SK-N-SH (cell line): Measurements from ENCODE around the gene SORBS1. TPM values are rescaled to one million over a fixed set of nuclear protein-coding genes. Genes with fewer than 3 reads are reported as not detected.

Experiments used
- CTCF ChIA-PET: fragments of 300-600, 350-600 bp; formaldehyde crosslinking; extraction: SDS; loops from one replicate; lab custom pipeline; 2021; lab: Yijun Ruan, JAX
- POLR2A ChIA-PET: fragments of 350-600 bp; sonication (Branson Sonifier 250); formaldehyde crosslinking; extraction: SDS; loops from one replicate; lab custom pipeline; 2020; ENCODE audit warnings: antibody characterized with exemption, inconsistent platforms; lab: Yijun Ruan, JAX
- DNase-seq: peaks from one replicate; pipeline ENCODE4 v3.0.0; 2012
- H2AFZ ChIP-seq: fragments of 200-600 bp; sonication (generic); 2 replicates; pipeline ENCODE4 v1.8.1; 2016; ENCODE audit warnings: antibody characterized with exemption, mild to moderate bottlenecking, low read depth
- H3F3A ChIP-seq: fragments of 200-600 bp; sonication (generic); replicated peaks from 2 replicates; pipeline ENCODE3; 2016; ENCODE audit warnings: antibody characterized with exemption, mild to moderate bottlenecking; ENCODE audit not compliant: insufficient read depth
- H3K27ac ChIP-seq, 2 experiments: fragments of 200-500 bp in 1 of 2; fragments of 200-600 bp in 1 of 2; sonication (Bioruptor generic) in 1 of 2; sonication (generic), shearing (Covaris generic) in 1 of 2; 2 replicates each; pipeline versions ENCODE4 v1.5.1 to v1.6.1; 2014 to 2016; ENCODE audit warnings: low read depth in 2 of 2, inconsistent platforms in 1 of 2, low read length in 1 of 2, mild to moderate bottlenecking in 1 of 2, mixed read lengths in 1 of 2
- H3K27me3 ChIP-seq: fragments of 200-600 bp; sonication (generic), shearing (Covaris generic); 2 replicates; pipeline ENCODE4 v1.6.1; 2016; ENCODE audit warnings: mixed run types; ENCODE audit not compliant: insufficient read depth
- H3K36me3 ChIP-seq, 2 experiments: fragments of 200-500 bp in 1 of 2; fragments of 200-600 bp in 1 of 2; sonication (Bioruptor generic) in 1 of 2; sonication (generic) in 1 of 2; replicated peaks in 1 of 2; 2 replicates each; pipeline versions ENCODE3 to v1.5.1; 2014 to 2016; ENCODE audit warnings: low read length in 1 of 2, mild to moderate bottlenecking in 1 of 2; ENCODE audit not compliant: insufficient read depth in 2 of 2, control insufficient read depth in 1 of 2
- H3K4me1 ChIP-seq, 2 experiments: fragments of 200-500 bp in 1 of 2; fragments of 200-600 bp in 1 of 2; sonication (Bioruptor generic) in 1 of 2; sonication (generic), shearing (Covaris generic) in 1 of 2; 2 replicates each; pipeline versions ENCODE4 v1.5.1 to v1.6.1; 2014 to 2016; ENCODE audit warnings: low read depth in 1 of 2, low read length in 1 of 2, mixed run types in 1 of 2; ENCODE audit not compliant: insufficient read depth in 2 of 2, control insufficient read depth in 1 of 2
- H3K4me2 ChIP-seq: fragments of 200-600 bp; sonication (generic), shearing (Covaris generic); 2 replicates; pipeline ENCODE4 v1.6.1; 2017; ENCODE audit warnings: mixed run types
- H3K4me3 ChIP-seq, 2 experiments: fragments of 200-500 bp in 1 of 2; fragments of 200-600 bp in 1 of 2; sonication (Bioruptor generic) in 1 of 2; sonication (generic), shearing (Covaris generic) in 1 of 2; 2 replicates each; pipeline versions ENCODE4 v1.5.1 to v1.8.1; 2014 to 2016; ENCODE audit warnings: low read depth in 2 of 2, inconsistent platforms in 1 of 2, low read length in 1 of 2, mild to moderate bottlenecking in 1 of 2, mixed read lengths in 1 of 2, moderate library complexity in 1 of 2
- H3K79me2 ChIP-seq: fragments of 200-600 bp; sonication (generic); 2 replicates; pipeline ENCODE4 v1.8.1; 2017; ENCODE audit warnings: mild to moderate bottlenecking; ENCODE audit not compliant: insufficient read depth
- H3K9ac ChIP-seq: fragments of 200-600 bp; sonication (generic); 2 replicates; pipeline ENCODE4 v1.6.1; 2017; ENCODE audit warnings: mixed run types
- H3K9me2 ChIP-seq: fragments of 200-600 bp; sonication (generic); 2 replicates; pipeline ENCODE4 v1.6.1; 2017; ENCODE audit warnings: mixed run types
- H3K9me3 ChIP-seq: fragments of 200-600 bp; sonication (generic); 2 replicates; pipeline ENCODE4 v1.6.1; 2017; ENCODE audit warnings: mixed run types, mild to moderate bottlenecking, moderate library complexity
- H4K20me1 ChIP-seq: fragments of 200-600 bp; sonication (generic); 2 replicates; pipeline ENCODE4 v1.6.1; 2017; ENCODE audit warnings: mild to moderate bottlenecking, mixed run types; ENCODE audit not compliant: insufficient read depth
- CTCF ChIP-seq: fragments of 200-600 bp; sonication (generic); IDR thresholded peaks from 2 replicates; pipeline ENCODE4 v1.6.1; 2017; ENCODE audit warnings: antibody characterized with exemption, mild to moderate bottlenecking, moderate library complexity
- FOXM1 ChIP-seq: IDR thresholded peaks from 2 replicates; pipeline ENCODE4 v1.4.0; 2012; ENCODE audit warnings: low read depth, mild to moderate bottlenecking
- GABPA ChIP-seq: IDR thresholded peaks from 2 replicates; pipeline ENCODE4 v1.4.0; 2012; ENCODE audit warnings: low read depth, mild to moderate bottlenecking
- MEF2A ChIP-seq: IDR thresholded peaks from 2 replicates; pipeline ENCODE4 v1.4.0; 2012; ENCODE audit warnings: low read depth, borderline replicate concordance
- MXI1 ChIP-seq: IDR thresholded peaks from 2 replicates; pipeline ENCODE4 v1.6.1; 2012; ENCODE audit warnings: mild to moderate bottlenecking, low read depth, low read length, improper control_type of control experiment
- TAF1 ChIP-seq: IDR thresholded peaks from 2 replicates; pipeline ENCODE4 v1.6.1; 2012; ENCODE audit warnings: low read depth, mild to moderate bottlenecking, low read length, moderate library complexity, borderline replicate concordance
- USF2 ChIP-seq: fragments of 150-350 bp; IDR thresholded peaks from 2 replicates; pipeline ENCODE4 v1.6.1; 2017; ENCODE audit warnings: antibody characterized with exemption, low read length, low read depth, borderline replicate concordance
- WGBS: methylation state at CpG from one replicate; pipeline ENCODE4 v1.1.6; 2017; ENCODE audit warnings: low lambda C conversion rate; 5-methylcytosine and 5-hydroxymethylcytosine counted together
- polyA plus RNA-seq, 3 experiments: library from polyadenylated mRNA; depleted of rRNA; stranded (reverse); fragments of >200 nt; gene quantifications; 2 replicates each; pipeline ENCODE4 v1.2.3, GENCODE V29; 2012
- TF ChIP-seq, protein P1 (sequence below): IDR thresholded peaks from 2 replicates; pipeline ENCODE4 v1.4.0; 2012; ENCODE audit warnings: low read depth, borderline replicate concordance

Gene SORBS1
- polyA plus RNA-seq, 1 of the 3 experiments (the other 2 are of a cell fraction) = 0.36 TPM

DNA sequence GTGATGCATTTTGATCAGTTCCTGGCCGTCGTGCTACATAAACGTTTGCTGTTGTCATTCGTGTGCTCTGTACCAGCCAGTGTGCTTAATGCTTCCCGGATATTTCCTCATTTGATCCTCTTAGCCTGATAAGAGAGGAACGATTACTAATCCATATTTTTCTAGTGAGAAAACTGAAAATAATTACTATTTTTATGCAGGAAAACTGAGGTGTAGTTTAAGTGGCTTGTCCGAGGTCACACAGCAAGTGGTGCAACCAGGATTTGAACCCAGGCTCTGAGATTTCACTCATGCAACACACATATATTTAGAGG, 650 bp upstream of the SORBS1 start:
- H3K79me2 ChIP-seq = no peaks in the 10 kb centered on the region
- H3K36me3 ChIP-seq = no peaks in the 10 kb centered on the region
- H3K27ac ChIP-seq = no peak overlapping the region
- H3K27me3 ChIP-seq = peaks cover 5% of the 10 kb centered on the region; the same call in 1 of the 2 replicates
- H3K4me3 ChIP-seq = peak overlapping the region; percentile 49 to 61; a peak in 3 of 4 replicates
- peak overlapping the region; percentile 63; the same call in 1 of the 2 replicates for H3K4me2 ChIP-seq
- H3K4me1 ChIP-seq = peaks cover 0 to 9% of the 10 kb centered on the region in 2 experiments; a peak in 1 of 4 replicates
- TF ChIP-seq USF2 (no peak), FOXM1 (no peak), CTCF (no peak), GABPA (no peak), TAF1 (no peak)
- TF ChIP-seq, protein P1, sequence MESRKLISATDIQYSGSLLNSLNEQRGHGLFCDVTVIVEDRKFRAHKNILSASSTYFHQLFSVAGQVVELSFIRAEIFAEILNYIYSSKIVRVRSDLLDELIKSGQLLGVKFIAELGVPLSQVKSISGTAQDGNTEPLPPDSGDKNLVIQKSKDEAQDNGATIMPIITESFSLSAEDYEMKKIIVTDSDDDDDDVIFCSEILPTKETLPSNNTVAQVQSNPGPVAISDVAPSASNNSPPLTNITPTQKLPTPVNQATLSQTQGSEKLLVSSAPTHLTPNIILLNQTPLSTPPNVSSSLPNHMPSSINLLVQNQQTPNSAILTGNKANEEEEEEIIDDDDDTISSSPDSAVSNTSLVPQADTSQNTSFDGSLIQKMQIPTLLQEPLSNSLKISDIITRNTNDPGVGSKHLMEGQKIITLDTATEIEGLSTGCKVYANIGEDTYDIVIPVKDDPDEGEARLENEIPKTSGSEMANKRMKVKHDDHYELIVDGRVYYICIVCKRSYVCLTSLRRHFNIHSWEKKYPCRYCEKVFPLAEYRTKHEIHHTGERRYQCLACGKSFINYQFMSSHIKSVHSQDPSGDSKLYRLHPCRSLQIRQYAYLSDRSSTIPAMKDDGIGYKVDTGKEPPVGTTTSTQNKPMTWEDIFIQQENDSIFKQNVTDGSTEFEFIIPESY = no peak
- TF ChIP-seq, all 33 proteins: peak for 0
- no peaks in the 10 kb centered on the region for H3F3A ChIP-seq
- POLR2A ChIA-PET = no interaction called here
- DNase-seq = no peak
- no peaks in the 10 kb centered on the region for H4K20me1 ChIP-seq
- H3K9ac ChIP-seq = no peak overlapping the region
- H3K9me3 ChIP-seq = no peaks in the 10 kb centered on the region
- 53% methylated on average over 7 of the region's 7 CpGs for WGBS
- CTCF ChIA-PET = interaction anchor here (1.0 to 2.3 kb wide), 5 partner anchors 9 to 131 kb away, joined by 3 to 5 read pairs (median 3); no protein-coding TSS in a partner anchor
- H3K9me2 ChIP-seq = no peaks in the 10 kb centered on the region
- peak overlapping the region; percentile 57; the same call in 1 of the 2 replicates for H2AFZ ChIP-seq

DNA sequence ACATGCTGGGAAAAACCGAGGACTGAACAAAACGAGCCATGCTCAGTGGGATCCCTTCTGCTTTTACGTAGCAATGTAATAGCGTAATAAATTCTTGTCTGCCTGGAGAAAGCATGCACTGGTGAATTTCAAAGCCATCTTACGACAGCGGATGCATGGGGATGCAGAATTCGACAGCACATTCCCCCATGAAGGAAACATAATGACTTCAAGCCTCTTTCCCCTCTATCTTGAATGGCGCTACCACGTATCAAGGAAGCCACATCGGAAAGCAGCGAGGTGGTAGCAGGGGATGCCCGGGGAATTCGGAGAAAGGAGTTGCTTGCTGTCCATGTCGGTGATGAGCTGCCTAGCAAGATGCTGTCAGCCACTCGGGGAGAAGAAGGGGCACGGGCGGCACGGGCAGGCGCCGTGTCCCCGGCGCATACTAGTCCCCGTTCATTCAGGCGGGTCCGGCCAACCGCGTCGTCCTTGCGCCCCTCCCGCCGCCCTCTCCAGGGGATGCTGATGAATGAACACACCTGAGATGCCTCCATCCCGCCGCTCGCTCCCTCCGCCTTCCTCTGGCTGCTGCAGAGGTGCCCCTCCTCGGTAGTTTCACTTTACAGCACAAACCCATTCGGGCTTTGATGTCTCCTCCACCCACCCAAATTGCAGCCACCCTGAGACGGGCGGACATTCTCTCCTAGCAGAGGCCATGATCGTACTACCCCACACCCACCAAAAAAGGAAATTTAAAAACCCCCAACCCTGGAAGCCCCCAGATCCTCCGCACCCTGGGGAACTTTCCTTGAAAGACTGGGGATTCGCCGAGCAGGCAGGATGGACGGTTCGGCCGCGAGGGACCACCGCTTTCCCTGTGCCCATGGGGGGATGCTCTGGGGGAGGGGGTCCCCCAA, 644 bp downstream of the SORBS1 start:
- peak; percentile 69 for DNase-seq
- H3K4me1 ChIP-seq = peaks cover 0 to 9% of the 10 kb centered on the region in 2 experiments; a peak in 1 of 4 replicates
- H3K27ac ChIP-seq = peak overlapping the region in 1 of 2 experiments; percentile 62; a peak in 1 of 4 replicates
- CTCF ChIA-PET = interaction anchor here (1.0 to 1.1 kb wide), 2 partner anchors 38 to 130 kb away, joined by 3 to 4 read pairs; no protein-coding TSS in a partner anchor
- no peaks in the 10 kb centered on the region for H3K9me2 ChIP-seq
- no peaks in the 10 kb centered on the region for H3K36me3 ChIP-seq
- no peaks in the 10 kb centered on the region for H3K9me3 ChIP-seq
- no peaks in the 10 kb centered on the region for H3F3A ChIP-seq
- H3K79me2 ChIP-seq = no peaks in the 10 kb centered on the region
- POLR2A ChIA-PET = no interaction called here
- 7% methylated on average over 36 of the region's 48 CpGs for WGBS
- no peaks in the 10 kb centered on the region for H4K20me1 ChIP-seq
- H2AFZ ChIP-seq = peak overlapping the region; percentile 92
- H3K4me3 ChIP-seq = peak overlapping the region; percentile 61 to 80
- no peak for TF ChIP-seq MEF2A
- TF ChIP-seq MXI1 = 0 out of 2 replicates have a peak, but pooled peaks have one; percentile 12
- H3K4me2 ChIP-seq = peak overlapping the region; percentile 94
- peak overlapping the region; percentile 42; the same call in 1 of the 2 replicates for H3K9ac ChIP-seq
- H3K27me3 ChIP-seq = peaks cover 5% of the 10 kb centered on the region; the same call in 1 of the 2 replicates
